GM23248 (cell line): ENCODE results near the gene KDM4B.

Source experiments
- EZH2 ChIP-seq: fragments of 200-600 bp; sonication (generic); IDR thresholded peaks from 2 replicates; pipeline ENCODE4 v1.6.1; 2018; ENCODE audit warnings: antibody characterized with exemption, mild to moderate bottlenecking; ENCODE audit not compliant: insufficient read depth, poor library complexity, severe bottlenecking
- EZH2phosphoT487 ChIP-seq: fragments of 200-600 bp; sonication (generic); IDR thresholded peaks from 2 replicates; pipeline ENCODE4 v1.6.1; 2018; ENCODE audit warnings: antibody characterized with exemption, moderate library complexity, mild to moderate bottlenecking, low read depth; ENCODE audit not compliant: insufficient read depth

GRCh38 chr19:5066768-5067167 lies 97.9 kb downstream of the KDM4B start:
- no peak for TF ChIP-seq EZH2
- TF ChIP-seq EZH2phosphoT487, result no peak
